GM20431 (cell line): ENCODE measurements around the gene COQ5.
"Not testable (repeated sequence)": the region's sequence is repeated elsewhere in the genome, so short reads cannot be mapped to it uniquely, and the experiment has no call there.

Source experiments
- in situ Hi-C: fragments of 300-500 bp; cut with MseI, MboI; formaldehyde crosslinking; loops from one replicate; pipeline ENCODE4 v1.15.0; 2020; ENCODE audit warnings: low sequenced_read_pairs; ENCODE audit not compliant: unreplicated experiment

Gene COQ5

GRCh38 chr12:120487552-120487951, 41.4 kb downstream of the COQ5 start:
- in situ Hi-C loops, result not testable (repeated sequence)

- in situ Hi-C loops, result no loop called here
Observed at GRCh38 chr12:120485961-120486881, 42.7 kb downstream of the COQ5 start.

GRCh38 chr12:120483621-120484020, 45.3 kb downstream of the COQ5 start:
- in situ Hi-C loops, result no loop called here

- in situ Hi-C loops, result no loop called here
Observed at GRCh38 chr12:120481022-120481767, 47.8 kb downstream of the COQ5 start.

DNA sequence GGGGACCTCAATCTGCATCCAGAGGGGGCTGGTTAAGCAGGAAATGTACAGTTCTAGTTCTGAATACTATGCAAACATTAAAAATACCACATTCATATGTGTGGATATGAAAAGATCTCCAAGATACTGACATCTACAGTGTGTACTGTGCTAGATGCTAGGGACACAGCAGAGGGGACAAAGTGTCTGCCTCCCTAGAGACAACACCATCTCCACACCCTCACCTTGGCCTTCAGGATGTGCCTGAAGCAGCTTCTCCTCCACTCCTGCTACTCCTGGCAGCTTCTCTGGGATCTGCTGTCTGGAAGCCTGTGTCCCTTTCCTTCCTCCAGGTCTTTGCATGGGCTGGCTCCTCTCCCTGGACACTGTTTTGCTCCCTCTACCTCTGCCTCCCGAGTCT, 48.7 kb downstream of the COQ5 start:
- in situ Hi-C loops, result no loop called here

GRCh38 chr12:120479458-120479857, 49.5 kb downstream of the COQ5 start:
- in situ Hi-C loops, result no loop called here

- in situ Hi-C loops, result no loop called here
Observed at GRCh38 chr12:120475643-120476042, 53.3 kb downstream of the COQ5 start.

DNA sequence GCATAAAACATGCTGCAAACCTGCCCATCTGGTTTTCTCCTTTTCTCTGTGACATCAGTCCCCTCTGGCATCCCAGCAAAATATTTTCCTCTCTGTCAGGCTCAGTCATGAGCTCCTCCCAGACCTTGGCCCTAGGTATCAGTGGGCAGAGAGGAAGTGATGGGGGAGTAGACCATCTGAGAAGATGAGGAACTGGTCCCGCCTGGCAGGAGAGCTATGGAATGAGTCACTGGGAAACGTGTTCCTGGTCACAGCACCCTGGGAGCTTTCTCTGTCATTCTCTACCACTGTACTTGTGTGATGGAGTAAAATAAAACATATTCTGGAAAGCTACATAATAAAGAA, 54.4 kb downstream of the COQ5 start:
- in situ Hi-C loops, result no loop called here

DNA sequence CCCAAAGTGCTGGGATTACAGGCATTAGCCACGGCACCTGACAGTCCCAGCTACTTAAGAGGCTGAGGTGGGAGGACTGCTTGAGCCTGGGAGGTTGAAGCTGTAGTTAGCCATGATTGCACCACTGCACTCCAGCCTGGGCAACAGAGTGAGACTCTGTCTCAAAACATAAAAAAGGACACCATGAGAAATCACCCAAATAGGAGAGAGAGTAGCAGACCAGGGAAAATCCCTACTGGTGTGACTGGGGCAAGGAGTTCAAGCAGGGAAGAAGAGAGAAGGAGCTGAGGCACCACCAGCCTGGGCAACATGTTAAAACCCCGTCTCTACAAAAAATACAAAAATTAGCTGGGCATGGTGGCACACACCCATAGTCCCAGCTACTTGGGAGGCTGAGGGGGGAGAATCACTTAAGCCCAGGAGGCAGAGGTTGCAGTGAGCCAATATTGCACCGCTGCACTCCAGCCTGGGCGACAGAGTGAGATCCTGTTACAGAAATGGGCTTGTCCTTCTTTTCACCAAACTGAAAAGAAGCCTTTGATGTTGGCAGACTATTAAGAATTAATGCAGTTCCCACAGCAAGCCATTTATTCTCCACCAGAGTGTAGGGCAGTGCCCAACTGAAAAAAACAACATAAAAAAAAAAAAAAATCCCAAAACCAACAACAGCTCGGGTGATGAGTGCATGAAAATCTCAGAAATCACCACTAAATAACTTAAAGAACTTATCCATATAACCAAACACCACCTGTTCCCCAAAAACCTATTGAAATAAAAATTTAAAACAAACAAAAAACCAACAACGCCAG, 54.9 kb downstream of the COQ5 start:
- in situ Hi-C loops, result no loop called here

DNA sequence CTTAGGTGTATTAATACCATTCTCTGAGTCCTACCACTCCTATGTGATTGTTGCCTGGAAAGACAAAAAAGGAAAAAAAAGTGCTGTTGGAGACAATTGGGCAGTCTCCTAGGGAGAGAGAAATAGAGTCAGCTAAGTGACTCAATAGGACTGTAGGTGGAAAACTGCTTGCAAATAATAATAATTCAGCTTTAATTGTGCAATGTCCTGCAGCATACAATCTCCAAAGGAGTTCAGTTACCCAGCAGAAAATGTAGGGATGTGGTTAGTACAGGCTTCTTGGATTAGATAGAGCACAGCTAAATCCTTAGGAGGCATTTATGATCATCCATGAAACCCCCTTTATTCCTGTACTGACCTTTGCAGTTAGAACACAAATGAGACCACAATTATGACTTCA, 56.4 kb downstream of the COQ5 start:
- in situ Hi-C loops, result no loop called here

GRCh38 chr12:120470150-120470784, 58.7 kb downstream of the COQ5 start:
- in situ Hi-C loops, result no loop called here

DNA sequence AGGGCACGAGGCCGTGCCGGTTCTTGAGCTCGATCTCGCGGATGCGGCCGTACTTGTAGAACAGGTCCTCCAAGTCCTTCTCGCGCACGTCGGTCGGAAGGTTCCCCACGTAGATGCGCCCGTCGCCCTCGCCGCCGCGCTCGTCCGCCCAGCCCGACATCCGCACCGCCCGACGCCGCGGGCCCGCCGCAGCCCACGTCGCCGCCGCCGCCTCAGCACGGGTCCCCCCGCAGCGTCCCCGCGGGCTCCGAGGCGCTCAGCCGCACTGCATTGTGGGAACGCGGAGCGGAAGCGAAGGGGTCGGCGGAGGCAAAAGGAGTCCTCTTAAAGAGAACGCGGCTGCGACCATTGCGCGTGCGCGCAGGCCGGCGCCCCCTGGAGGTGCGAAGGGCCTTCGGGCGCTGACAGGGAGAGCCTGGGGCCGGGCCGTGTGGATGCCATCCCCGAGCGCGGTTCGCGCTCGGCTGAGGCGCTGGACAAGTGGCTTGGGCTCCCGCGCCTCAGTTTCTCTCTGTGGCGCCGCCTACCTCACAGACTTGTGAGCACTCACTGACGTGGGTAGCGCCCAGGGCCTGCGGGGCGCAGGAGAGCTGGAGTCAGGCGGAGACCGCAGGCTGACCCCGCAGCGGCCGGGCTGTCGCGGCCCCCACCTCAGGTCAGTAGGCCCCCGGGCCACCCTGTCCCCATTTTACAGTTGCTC, 59.4 kb downstream of the COQ5 start, which contains the start of gene SRSF9:
Gene SRSF9 (minus strand): TSS at position 299 of the 700 bp plus-strand sequence. CDS start 139 bp downstream, at position 160.
- in situ Hi-C loops, result no loop called here

- in situ Hi-C loops, result no loop called here
Observed at GRCh38 chr12:120468821-120469449, 60.0 kb downstream of the COQ5 start.

GRCh38 chr12:120468325-120468820, 60.6 kb downstream of the COQ5 start:
- in situ Hi-C loops, result no loop called here

GRCh38 chr12:120467439-120467838, 61.5 kb downstream of the COQ5 start:
- in situ Hi-C loops, result no loop called here

DNA sequence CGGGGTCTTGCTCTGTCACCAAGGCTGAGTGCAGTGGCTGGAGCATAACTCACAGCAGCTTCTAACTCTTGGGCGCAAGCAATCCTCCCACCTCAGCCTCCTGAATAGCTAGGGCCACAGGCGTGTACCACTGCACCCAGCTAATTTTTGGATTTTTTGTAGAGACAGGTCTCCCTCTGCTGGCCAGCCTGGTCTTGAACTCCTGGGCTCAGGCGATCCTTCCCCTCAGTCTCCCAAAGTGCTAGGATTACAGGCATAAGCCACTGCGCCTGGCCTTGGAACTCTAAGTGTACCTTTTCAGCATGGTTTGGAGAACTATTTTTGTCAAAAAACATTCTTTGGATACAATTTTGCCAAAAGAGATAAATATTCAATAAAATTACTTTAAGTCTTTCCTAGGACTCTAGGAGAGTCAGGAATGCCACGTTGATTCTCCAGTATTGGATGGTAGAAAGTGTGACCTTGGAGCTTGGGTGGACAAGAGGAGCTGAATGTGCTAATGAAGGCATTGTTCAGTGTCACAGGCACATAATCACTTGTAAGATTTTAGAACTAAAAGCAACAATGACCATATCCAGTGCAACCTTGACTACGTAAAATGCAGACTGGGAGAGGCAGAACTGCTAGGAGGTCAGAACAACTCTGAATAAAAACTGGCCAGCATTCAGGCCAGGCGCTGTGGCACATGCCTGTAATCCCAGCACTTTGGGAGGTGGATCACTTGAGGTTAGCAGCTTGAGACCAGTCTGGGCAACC, 62.2 kb downstream of the COQ5 start:
- in situ Hi-C loops, result no loop called here

GRCh38 chr12:120465756-120466155, 63.2 kb downstream of the COQ5 start:
- in situ Hi-C loops, result no loop called here

GRCh38 chr12:120463712-120464111, 65.2 kb downstream of the COQ5 start:
- in situ Hi-C loops, result no loop called here
